ENCODE measurements around the gene CDC23. TPM values are rescaled to one million over a fixed set of nuclear protein-coding genes. Genes with fewer than 3 reads are reported as not detected.
A peak's percentile ranks its signal among the peaks of the same experiment; 100 is the strongest.

The CDC23 gene
- total and polyA plus RNA-seq, 7 donors: 7.8 to 33.1 (median 17.2) TPM

DNA sequence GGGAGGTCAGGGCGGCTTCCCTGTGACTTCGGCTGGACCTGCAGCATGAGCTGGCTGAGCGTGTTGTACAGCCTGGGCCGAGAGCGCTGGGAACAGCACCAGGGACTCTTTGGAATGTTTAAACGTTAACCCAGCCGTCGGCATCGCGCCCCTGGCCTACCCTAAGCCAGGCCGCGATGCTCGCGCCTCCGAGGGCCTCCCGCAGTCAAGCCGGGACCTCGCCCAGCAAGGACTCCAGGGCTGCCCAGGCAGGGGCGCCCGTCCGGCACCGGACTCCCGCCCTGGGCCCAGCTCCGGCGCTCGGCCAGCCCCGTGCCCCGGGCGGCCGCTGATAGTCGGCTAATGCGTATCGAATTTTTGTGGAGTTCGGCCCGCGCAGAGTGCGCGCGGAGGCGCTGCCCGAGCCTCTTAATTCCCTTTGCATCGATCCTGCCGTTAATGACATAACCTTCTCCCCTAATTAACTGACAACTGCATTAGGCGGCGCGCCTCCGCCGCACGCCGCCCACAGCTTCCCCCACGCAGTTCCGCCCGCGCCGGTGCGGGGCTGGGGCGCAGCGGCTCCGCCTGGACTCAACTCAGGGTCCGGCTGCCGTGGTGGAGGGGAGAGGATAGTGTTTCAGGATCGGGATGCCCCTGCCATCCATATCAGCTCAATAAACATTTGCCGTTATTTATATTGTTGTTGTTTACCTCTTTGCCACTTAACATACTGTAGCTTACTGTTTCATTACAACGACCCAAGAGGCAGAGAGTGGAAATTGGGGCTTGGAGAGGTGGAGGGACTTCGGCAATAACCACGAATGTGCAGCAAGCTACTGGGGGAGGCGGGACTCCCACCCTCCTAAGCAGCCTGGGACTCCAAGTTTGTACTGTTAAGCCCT is 28.8 kb upstream of the CDC23 start:
- Histone ChIP-seq H3K4me3 (peak overlapping the region; percentile 30 to 53 (median 46)), H3K9me3 (no peaks in the 10 kb centered on the region), H3K4me1 (peaks cover 0 to 14% (median 9%) of the 10 kb centered on the region in 4 donors), H3K27ac (peak overlapping the region; percentile 38 to 47 (median 42)), H3K27me3 (peaks cover 0 to 4% (median 0%) of the 10 kb centered on the region in 3 donors), H3K36me3 (no peaks in the 10 kb centered on the region)
- peak; percentile 62 for DNase-seq
- intact Hi-C loops (cut with DNase I): no loop called here
- TF ChIP-seq, protein P1, sequence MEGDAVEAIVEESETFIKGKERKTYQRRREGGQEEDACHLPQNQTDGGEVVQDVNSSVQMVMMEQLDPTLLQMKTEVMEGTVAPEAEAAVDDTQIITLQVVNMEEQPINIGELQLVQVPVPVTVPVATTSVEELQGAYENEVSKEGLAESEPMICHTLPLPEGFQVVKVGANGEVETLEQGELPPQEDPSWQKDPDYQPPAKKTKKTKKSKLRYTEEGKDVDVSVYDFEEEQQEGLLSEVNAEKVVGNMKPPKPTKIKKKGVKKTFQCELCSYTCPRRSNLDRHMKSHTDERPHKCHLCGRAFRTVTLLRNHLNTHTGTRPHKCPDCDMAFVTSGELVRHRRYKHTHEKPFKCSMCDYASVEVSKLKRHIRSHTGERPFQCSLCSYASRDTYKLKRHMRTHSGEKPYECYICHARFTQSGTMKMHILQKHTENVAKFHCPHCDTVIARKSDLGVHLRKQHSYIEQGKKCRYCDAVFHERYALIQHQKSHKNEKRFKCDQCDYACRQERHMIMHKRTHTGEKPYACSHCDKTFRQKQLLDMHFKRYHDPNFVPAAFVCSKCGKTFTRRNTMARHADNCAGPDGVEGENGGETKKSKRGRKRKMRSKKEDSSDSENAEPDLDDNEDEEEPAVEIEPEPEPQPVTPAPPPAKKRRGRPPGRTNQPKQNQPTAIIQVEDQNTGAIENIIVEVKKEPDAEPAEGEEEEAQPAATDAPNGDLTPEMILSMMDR (IDR thresholded peaks at IDR 0.05): no peak
- no peak for TF ChIP-seq POLR2A (IDR thresholded peaks at IDR 0.05)
- WGBS, 2 donors: 4 to 6% methylated on average over 67 of the region's 67 CpGs

DNA sequence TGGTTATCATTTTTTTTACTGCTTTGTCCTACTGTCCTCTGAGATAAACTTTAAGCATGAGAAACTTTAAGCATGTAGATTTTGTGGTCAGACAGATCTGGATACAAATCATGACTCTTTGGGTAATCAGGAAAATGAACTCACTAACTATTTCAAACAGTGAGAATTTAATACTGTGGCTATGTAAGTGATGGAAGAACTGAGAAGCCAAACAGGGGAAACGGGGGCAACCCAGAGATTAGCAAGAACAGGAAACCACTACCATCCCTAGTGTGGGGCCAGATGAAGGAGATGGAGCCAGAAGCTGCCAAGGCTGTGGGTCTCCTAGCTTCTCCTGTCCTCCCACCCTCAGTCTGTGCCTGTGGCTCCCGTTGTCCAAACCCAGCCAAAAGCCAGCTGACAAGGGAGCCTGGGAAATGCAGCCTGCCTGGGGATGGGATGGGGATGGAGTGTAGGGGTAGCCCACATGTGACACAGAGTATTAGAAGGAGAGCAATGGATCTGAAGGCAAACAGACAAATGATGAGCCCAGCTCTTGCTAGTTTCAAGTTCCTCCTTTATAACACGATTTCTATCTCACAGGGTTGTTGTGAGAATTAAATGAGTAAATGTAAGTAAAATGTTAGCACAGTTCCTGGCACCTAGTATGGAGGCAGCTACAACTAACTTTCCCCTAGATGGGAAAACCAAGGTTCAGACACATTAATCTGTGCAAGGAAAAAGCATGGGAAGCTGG is 27.7 kb upstream of the CDC23 start:
- peaks cover 0 to 14% (median 9%) of the 10 kb centered on the region in 4 donors for H3K4me1 ChIP-seq
- WGBS, 2 donors: 48 to 59% methylated on average over 3 of the region's 3 CpGs
- TF ChIP-seq POLR2AphosphoS5 (IDR thresholded peaks at IDR 0.05): no peak
- TF ChIP-seq, protein P1 (IDR thresholded peaks at IDR 0.05): no peak
- no peak for TF ChIP-seq EP300 (IDR thresholded peaks at IDR 0.05)
- no peak for TF ChIP-seq POLR2A (IDR thresholded peaks at IDR 0.05)
- no peaks in the 10 kb centered on the region for H3K9me3 ChIP-seq
- peaks cover 0 to 4% (median 0%) of the 10 kb centered on the region in 3 donors for H3K27me3 ChIP-seq
- no peak for DNase-seq
- no peak overlapping the region for H3K27ac ChIP-seq
- no peaks in the 10 kb centered on the region for H3K36me3 ChIP-seq
- intact Hi-C loops (cut with DNase I): no loop called here
- no peak overlapping the region for H3K4me3 ChIP-seq

DNA sequence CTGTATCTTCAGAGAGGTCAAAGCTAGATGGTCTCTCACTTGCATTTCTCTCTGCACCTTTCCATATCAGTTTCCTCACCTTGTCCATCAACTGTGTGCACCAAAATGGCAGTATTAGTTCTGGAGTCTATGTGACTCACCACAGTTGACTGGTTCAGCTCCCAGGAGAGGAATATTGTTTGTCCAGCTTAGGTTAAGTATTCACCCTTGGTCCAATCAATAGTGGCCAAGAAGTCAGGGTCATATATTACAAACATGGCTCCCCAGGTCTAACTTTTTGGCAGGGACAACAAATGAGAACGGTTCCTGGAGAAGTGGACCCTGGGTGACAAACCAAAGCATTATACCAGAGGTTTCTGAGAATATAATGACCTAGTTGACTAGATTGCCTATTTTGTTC is 24.9 kb upstream of the CDC23 start:
- Histone ChIP-seq H3K27ac (no peak overlapping the region), H3K4me1 (peaks cover 0 to 14% (median 9%) of the 10 kb centered on the region in 4 donors), H3K27me3 (peaks cover 0 to 4% (median 0%) of the 10 kb centered on the region in 3 donors), H3K36me3 (no peaks in the 10 kb centered on the region), H3K4me3 (no peak overlapping the region), H3K9me3 (no peaks in the 10 kb centered on the region)
- 90 to 91% methylated on average over 1 of the region's 1 CpG for WGBS, 2 donors
- no peak for DNase-seq
- intact Hi-C loops (cut with DNase I): no loop called here
- TF ChIP-seq POLR2A (IDR thresholded peaks at IDR 0.05) (no peak), EP300 (IDR thresholded peaks at IDR 0.05) (no peak), POLR2AphosphoS5 (IDR thresholded peaks at IDR 0.05) (no peak)

DNA sequence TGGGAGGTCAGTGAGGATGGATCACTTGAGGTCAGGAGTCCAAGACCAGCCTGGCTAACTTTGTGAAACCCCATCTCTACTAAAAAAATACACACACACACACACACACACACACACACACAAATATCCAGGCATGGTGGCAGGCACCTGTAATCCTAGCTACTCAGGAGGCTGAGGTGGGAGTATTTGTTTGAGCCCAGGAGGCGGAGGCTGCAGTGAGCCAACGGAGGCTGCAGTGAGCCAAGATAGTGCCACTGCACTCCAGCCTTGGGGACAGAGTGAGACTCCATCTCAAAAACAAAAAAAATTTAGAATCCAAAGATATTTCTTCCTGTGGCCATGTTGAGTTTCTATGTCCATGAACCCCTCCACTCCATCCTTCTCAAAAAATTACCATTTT is 21.5 kb upstream of the CDC23 start:
- 86 to 93% methylated on average over 2 of the region's 2 CpGs for WGBS, 2 donors
- intact Hi-C loops (cut with DNase I): no loop called here
- Histone ChIP-seq H3K36me3 (no peaks in the 10 kb centered on the region), H3K27ac (no peak overlapping the region), H3K9me3 (no peaks in the 10 kb centered on the region), H3K27me3 (no peaks in the 10 kb centered on the region), H3K4me1 (peaks cover 0 to 9% (median 2%) of the 10 kb centered on the region in 4 donors), H3K4me3 (no peak overlapping the region)
- TF ChIP-seq POLR2A (IDR thresholded peaks at IDR 0.05) (no peak), EP300 (IDR thresholded peaks at IDR 0.05) (no peak), POLR2AphosphoS5 (IDR thresholded peaks at IDR 0.05) (no peak)
- TF ChIP-seq, protein P1 (IDR thresholded peaks at IDR 0.05): no peak
- no peak for DNase-seq

DNA sequence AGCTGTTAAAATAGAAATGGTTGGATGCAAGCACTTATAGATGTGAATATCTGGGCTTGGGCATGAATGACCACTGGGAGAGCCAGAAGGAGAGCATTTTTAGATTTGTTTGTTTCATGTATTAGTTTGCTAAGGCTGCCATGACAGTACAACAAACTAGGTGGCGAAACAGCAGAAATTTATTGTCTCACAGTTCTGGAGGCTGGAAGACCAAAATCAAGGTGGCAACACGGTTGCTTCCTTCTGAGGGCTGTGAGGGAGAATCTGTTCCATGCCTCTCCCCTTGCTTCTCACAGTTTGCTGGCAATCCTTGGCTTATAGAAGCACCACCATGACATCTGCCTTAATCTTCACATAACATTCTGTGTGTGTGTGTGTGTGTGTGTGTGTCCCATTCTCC is 20.2 kb upstream of the CDC23 start:
- no peak for TF ChIP-seq POLR2A (IDR thresholded peaks at IDR 0.05)
- TF ChIP-seq, protein P1 (IDR thresholded peaks at IDR 0.05): no peak
- TF ChIP-seq POLR2AphosphoS5 (IDR thresholded peaks at IDR 0.05): no peak
- TF ChIP-seq EP300 (IDR thresholded peaks at IDR 0.05): no peak
- no peak for DNase-seq
- H3K9me3 ChIP-seq: no peaks in the 10 kb centered on the region
- H3K27ac ChIP-seq: no peak overlapping the region
- H3K4me1 ChIP-seq: peaks cover 0 to 9% (median 2%) of the 10 kb centered on the region in 4 donors
- intact Hi-C loops (cut with DNase I): no loop called here
- H3K27me3 ChIP-seq: no peaks in the 10 kb centered on the region
- H3K36me3 ChIP-seq: no peaks in the 10 kb centered on the region
- 60 to 78% methylated on average over 2 of the region's 2 CpGs for WGBS, 2 donors
- no peak overlapping the region for H3K4me3 ChIP-seq
